ENCODE results near the gene VPS13A.

DNA sequence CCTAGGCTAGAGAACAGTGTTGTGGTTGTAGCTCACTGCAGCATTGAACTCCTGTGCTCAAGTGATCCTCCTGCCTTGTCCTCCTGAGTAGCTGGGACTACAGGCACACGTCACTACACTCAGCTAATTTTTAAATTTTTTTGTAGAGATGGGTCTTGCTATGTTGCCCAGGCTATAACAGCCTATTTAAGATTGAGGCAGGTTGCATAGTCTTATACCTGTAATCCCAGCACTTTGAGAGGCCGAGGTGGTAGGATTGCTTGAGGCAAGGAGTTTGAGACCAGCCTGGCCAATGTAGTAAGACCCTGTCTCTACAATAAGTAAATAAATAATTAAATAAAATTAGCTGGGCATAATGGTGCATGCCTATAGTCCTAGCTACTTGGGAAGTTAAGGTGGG, 79.9 kb downstream of the VPS13A start:
- TF ChIP-seq CTCF (IDR thresholded peaks at IDR 0.05; ENCODE audit: low read depth, low read length) (no peak), POLR2A (IDR thresholded peaks at IDR 0.05; ENCODE audit: extremely low read depth, insufficient read length) (no peak), MAX (IDR thresholded peaks at IDR 0.05; ENCODE audit: low read depth, low read length) (no peak)
